Activated CD8-positive, alpha-beta memory T cell treated with anti-CD3 and anti-CD28 coated beads, Interleukin-2, amount 50 U/mL, for 4 hours (primary cell): Measurements from ENCODE around the gene FREM3.

Source experiments
- DNase-seq: peaks from one replicate; pipeline ENCODE4 v3.0.0-alpha.2; 2020

The FREM3 gene

DNA sequence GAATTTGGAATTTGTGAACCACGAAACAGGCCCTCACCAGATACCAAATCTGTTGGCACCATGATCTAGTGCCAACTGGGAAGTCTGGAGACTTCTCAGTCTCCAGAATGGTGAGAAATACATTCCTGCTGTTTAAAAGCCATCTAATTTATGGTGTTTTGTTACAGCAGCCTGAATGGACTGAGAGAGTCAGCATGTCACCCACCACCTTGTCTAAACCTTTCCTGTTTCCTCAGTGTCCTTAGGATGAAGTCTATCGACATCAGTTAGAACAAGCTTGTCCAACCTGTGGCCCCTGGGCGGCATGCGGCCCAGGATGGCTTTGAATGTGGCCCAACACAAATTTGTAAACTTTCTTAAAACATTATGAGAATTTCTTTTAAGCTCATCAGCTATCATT is 42.1 kb downstream of the FREM3 start:
- DNase-seq = no peak

DNA sequence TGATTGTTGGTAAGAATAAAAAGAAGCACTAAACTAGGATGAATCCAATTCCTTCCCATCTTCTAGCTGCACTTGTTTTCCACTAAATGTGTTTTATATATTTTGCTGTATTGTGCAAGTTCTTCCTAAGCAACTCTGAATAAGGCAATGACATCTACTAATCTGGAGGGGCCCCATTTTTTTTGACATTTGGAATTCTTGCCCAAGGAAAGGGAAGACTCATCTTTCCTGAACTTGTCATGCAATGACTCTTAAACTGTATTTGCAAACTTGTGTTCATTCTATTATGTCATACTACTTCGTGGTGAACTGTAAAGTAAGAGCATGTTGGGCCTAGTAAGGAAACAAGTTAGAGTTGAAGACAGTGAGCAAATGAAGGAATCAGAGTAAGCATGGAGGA is 45.9 kb downstream of the FREM3 start:
- no peak for DNase-seq

GRCh38 chr4:143653031-143653430 is 47.4 kb downstream of the FREM3 start:
- no peak for DNase-seq

DNA sequence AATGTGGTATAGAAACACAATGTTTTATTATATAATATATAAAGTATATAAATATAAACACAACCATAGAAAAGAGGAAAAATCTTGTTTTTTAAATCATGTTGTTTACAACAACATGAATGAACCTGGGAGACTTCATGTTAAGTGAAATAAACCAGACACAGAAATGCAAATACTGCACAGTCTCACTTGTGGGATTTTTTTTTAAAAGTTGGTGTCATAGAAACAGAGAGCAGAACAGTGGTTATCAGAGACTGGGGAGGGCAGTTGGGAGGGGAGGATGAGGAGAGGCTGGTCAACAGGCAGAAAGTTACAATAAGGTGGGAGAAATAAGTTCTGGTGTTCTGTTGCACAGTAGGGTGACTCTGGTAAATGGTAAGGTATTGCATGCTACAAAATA is 57.1 kb downstream of the FREM3 start:
- DNase-seq = no peak

DNA sequence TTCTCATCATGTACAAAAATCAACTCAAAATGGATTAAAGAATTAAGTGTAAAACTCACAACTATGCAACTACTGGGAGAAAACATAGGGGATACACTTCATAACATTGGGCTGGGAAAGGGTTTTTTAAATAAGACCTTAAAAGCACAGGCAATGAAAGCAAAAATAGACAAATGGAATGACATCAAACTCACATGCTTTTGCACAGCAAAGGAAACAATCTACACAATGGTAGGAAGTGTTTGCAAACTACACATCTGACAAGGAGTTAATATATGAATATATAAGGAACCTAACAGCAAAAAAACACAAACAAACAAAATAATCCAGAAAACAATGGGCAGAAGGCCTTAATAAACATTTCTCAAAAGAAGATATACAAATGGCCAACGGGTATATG is 57.9 kb downstream of the FREM3 start:
- DNase-seq = no peak

- DNase-seq = no peak
Observed at GRCh38 chr4:143641361-143641760, 59.1 kb downstream of the FREM3 start.

DNA sequence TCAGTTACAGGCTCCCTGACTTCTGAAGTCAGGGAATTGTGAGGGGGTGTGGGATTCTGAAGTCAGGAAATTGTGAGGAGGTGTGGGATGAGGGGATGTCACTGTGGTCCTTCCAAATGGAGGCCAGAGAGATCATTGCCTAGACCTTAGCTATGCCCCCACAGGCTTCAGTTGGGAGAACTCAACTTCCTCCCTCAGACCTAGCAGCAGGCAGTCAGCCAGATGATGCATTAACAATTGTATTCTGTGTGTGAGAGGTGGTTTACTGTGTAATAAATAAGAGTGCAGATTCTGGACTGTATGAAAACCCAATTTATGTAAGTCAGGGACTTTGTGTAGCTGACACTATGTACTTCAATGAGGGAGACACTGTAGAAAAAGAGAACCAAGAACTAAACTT is 65.7 kb downstream of the FREM3 start:
- DNase-seq = no peak

GRCh38 chr4:143633833-143634232 is 66.6 kb downstream of the FREM3 start:
- no peak for DNase-seq

DNA sequence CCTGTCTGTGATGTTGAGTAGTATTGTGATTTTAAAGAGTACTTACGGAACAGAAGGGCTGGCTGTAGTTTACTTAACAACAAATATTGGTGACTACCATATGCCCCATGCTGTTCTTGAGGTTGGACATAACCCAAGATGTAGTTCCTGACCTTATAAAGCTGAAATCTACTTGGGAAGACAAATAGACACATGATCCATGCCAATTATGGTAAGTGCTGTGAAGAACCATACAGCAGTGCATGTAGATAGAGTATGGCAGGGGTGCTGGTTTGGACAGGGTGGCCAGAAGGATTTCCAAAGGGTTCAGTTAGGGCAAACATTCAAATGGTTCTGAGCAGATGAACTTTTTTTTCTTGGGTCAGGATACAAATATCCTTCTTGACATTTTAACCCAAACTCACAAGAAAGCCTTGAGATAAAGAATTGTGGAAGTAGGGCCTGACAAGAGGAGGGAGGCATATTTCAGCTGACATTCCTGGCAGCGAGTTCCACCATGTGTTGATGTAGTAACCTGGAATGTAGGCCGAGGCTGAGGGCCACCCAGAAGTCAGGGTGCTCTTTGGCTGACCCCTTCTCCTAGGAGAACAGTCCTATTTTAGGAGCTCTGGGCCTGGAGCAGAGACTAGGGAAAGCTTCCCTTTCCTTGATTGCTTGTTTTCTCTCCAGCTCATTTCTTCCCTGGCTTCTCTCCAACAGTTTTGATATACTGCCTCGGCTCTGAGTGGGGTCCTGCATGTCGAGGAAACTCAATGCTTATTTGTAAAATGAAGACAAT is 74.2 kb downstream of the FREM3 start:
- DNase-seq = no peak

GRCh38 chr4:143625632-143626031 is 74.8 kb downstream of the FREM3 start:
- no peak for DNase-seq

- DNase-seq = no peak
Observed at GRCh38 chr4:143623896-143624295, 76.6 kb downstream of the FREM3 start.

DNA sequence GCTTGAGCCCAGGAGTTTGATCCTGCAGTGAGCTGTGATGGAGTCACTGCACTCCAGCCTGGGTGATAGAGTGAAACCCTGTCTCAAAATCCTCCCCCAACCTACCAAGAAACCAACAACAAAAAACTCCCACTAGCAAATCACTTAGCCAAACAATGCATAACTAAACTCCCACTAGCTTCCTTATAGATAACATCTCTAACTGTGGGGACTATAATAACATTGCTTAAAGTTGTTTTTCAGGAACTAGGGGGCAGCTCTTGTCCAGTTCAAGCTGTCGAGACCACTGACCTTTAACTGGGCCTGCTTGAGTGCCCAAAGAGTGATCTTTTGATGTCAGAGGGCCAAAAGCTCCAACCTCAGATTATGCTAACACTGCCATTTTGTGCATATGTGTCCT is 81.7 kb downstream of the FREM3 start:
- DNase-seq = no peak

DNA sequence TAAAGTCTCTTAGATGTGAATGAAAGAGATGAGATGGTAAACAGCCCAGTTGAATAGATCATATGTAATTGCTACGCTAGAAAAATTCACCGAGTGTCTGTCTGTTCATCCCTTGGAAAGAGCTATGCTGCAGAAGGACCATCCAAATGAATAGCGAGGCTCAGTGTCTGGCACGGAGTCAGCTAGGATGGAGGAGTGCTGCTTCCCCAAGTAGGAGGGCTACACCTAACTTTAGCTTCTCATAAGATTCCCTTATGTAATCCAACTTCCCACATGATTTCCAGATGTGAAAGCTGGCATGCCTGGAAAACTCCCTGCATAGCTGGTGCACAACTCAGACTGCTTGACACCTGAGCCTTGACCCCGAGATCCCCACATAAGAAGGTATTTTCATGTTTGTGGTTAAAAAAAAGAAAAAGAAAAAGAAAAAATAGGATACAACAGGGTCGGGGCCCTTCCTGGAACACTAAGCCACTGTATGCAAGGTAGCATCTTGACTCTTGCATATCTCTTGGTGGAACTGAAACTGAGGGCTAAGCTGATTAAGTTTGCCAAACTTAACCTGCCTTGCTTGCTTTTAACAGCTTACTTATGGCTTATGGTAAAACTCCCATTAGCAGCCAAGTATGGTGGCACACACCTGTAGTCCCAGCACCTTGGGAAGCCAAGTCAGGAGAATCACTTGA is 82.3 kb downstream of the FREM3 start:
- no peak for DNase-seq

DNA sequence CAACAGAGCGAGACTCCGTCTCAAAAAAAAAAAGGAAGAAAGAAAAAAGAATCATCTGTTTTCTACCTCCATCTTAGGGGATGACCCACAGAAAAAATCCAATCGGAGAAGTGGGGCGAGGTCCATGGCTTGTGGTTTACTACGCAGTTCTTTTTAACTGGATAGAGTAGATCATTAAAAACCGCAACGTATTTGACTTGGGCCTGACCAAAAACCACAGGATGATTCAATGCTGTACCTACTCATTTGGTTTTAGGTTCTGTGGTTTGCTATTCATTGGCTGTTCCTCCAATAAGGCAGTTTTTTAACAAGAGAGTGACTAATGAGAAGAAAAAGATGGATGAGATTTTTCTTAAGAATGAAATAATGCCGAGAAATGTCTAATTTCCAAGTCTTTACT is 83.7 kb downstream of the FREM3 start:
- no peak for DNase-seq

- DNase-seq = no peak
Observed at GRCh38 chr4:143609492-143609891, 91.0 kb downstream of the FREM3 start.

DNA sequence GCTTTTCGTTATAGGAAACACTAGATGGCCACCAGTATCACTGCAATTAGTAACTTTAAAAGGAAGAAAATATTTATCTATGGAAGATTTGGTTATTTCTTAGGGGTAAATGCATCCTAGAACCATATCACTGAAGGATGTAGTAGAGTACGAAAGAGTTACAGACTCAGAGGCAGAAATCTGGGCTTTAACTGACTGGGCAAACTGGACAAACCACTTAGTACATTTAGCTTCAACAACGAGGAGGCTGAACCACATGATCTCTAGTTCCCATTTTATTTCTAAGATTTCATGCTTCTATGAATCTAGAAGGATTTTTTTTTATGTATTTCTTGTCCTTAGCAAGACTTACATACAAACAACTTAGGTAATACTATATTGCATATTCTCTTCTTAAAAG is 94.0 kb downstream of the FREM3 start:
- no peak for DNase-seq

- no peak for DNase-seq
Observed at GRCh38 chr4:143599827-143600226, 100.6 kb downstream of the FREM3 start.

GRCh38 chr4:143598816-143599215 is 101.7 kb downstream of the FREM3 start:
- DNase-seq = no peak

DNA sequence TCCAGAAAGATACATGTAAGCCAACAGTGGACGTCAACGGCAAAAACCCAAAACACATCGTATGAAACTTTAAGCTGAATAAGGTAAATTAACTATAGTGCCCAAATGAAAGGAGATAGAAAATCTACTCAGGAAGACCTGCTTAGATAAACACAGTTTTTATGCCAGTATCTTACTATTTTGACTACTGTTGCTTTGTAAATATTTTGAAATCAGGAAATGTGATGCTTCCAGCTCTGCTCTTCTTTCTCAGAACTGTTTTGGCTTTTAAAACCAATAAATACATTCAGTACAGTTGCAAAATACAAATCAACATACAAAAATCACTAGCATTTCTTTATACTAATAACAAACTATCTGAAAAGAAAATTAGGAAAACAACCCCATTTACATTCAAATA is 103.2 kb downstream of the FREM3 start:
- DNase-seq = no peak

DNA sequence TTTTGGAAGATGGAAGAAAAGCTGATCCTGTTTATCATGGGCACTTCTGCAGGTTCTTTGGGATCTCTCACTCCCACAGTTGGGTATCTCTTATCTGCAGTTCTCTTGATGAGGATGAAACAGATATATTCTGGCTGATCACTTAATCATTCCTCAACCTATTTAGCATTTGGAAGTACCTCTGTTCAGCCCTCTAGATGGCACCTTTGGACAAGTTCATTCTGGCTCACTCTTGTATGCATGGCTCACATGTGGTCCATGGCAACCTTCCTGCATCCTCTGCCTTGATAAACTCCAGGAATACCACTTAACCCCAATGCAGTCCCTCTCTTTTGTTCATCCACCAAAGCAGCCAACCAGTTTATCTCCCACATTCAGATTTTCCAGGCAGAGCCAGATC is 112.8 kb downstream of the FREM3 start:
- no peak for DNase-seq

DNA sequence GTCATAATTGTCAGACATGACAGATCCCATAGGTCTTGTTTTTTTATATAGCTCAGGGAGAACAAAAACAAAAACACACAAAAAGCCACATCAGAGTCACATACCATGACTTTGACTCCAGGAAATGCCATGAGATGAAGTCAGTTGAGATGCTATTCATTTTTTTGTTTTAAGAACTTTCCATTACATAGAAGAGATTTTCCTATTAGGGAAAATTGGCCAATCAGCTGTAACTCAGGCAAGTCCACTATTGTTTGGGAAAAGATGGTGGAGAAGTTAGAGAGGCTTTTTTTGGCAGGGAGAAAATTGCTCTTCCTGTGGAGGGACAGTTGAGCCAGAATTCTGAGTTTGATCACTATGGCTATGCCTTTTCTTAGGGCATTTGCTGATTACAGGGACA is 114.4 kb downstream of the FREM3 start:
- no peak for DNase-seq

- DNase-seq = no peak
Observed at GRCh38 chr4:143585548-143585947, 114.9 kb downstream of the FREM3 start.

GRCh38 chr4:143581331-143581946 is 119.0 kb downstream of the FREM3 start:
- DNase-seq = no peak

DNA sequence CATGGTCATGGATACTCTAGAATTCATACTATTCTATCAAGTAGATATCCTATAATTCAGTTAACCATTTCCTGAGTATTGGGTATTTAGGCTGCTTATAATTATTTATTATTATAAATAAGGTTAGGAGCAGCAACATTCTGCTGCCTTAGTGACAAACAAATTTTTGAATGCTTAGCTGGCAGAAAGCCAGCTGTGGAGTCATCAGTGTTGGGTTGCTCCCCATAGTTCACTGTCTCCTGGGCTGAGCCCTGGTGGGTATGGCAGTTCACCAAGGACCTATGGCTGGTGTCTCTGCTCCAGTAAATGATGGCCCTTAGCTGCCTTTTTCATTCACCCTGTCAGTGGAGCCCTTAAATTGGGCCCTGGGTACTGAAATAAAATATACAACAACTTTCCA is 125.1 kb downstream of the FREM3 start:
- no peak for DNase-seq
